ENCODE results near the gene LRRC3C.
A peak's percentile ranks its signal among the peaks of the same experiment; 100 is the strongest.
"Not testable (repeated sequence)": the region's sequence is repeated elsewhere in the genome, so short reads cannot be mapped to it uniquely, and the experiment has no call there.

The LRRC3C gene

GRCh38 chr17:39946551-39947330 is 19.2 kb downstream of the LRRC3C start:
- Histone ChIP-seq H3K9me3 (ENCODE audit: low read depth, low read length) (no peaks in the 10 kb centered on the region), H3K36me3 (ENCODE audit: insufficient read depth, low read length) (no peaks in the 10 kb centered on the region), H3K9ac (ENCODE audit: insufficient read length) (no peak overlapping the region), H3K27ac (no peak overlapping the region), H3K4me3 (no peak overlapping the region)
- no peak for DNase-seq (ENCODE audit: low read depth, low spot score)
- TF ChIP-seq FOXP2 (optimal IDR thresholded peaks at IDR 0.05; ENCODE audit: control extremely low read depth, extremely low read length, insufficient read depth) (no peak), POLR2AphosphoS5 (IDR thresholded peaks at IDR 0.05; ENCODE audit: borderline replicate concordance, low read depth, low read length) (no peak), EZH2 (IDR thresholded peaks at IDR 0.05) (no peak)

- H3K9ac ChIP-seq (ENCODE audit: insufficient read length); H3K4me3 ChIP-seq; DNase-seq (ENCODE audit: low read depth, low spot score); H3K36me3 ChIP-seq (ENCODE audit: insufficient read depth, low read length); H3K9me3 ChIP-seq (ENCODE audit: low read depth, low read length): not testable (repeated sequence)
- H3K27ac ChIP-seq: peak overlapping the region; percentile 42; the same call in 1 of the 2 replicates
Measured at GRCh38 chr17:39948489-39948828, 20.9 kb downstream of the LRRC3C start.

GRCh38 chr17:39949028-39949427 is 21.5 kb downstream of the LRRC3C start:
- Histone ChIP-seq H3K36me3 (ENCODE audit: insufficient read depth, low read length) (no peaks in the 10 kb centered on the region), H3K27ac (peak overlapping the region; percentile 42; the same call in 1 of the 2 replicates), H3K4me3 (no peak overlapping the region), H3K9ac (ENCODE audit: insufficient read length) (no peak overlapping the region), H3K9me3 (ENCODE audit: low read depth, low read length) (no peaks in the 10 kb centered on the region)
- TF ChIP-seq EZH2 (IDR thresholded peaks at IDR 0.05): no peak
- no peak for TF ChIP-seq FOXP2 (optimal IDR thresholded peaks at IDR 0.05; ENCODE audit: control extremely low read depth, extremely low read length, insufficient read depth)
- TF ChIP-seq POLR2AphosphoS5 (IDR thresholded peaks at IDR 0.05; ENCODE audit: borderline replicate concordance, low read depth, low read length): no peak
- DNase-seq (ENCODE audit: low read depth, low spot score): no peak

GRCh38 chr17:39950871-39951348 is 23.4 kb downstream of the LRRC3C start:
- H3K9me3 ChIP-seq (ENCODE audit: low read depth, low read length): no peaks in the 10 kb centered on the region
- TF ChIP-seq EZH2 (IDR thresholded peaks at IDR 0.05): no peak
- no peak for TF ChIP-seq FOXP2 (optimal IDR thresholded peaks at IDR 0.05; ENCODE audit: control extremely low read depth, extremely low read length, insufficient read depth)
- TF ChIP-seq POLR2AphosphoS5 (IDR thresholded peaks at IDR 0.05; ENCODE audit: borderline replicate concordance, low read depth, low read length): no peak
- no peak overlapping the region for H3K27ac ChIP-seq
- H3K9ac ChIP-seq (ENCODE audit: insufficient read length): no peak overlapping the region
- no peaks in the 10 kb centered on the region for H3K36me3 ChIP-seq (ENCODE audit: insufficient read depth, low read length)
- no peak for DNase-seq (ENCODE audit: low read depth, low spot score)
- no peak overlapping the region for H3K4me3 ChIP-seq

- Histone ChIP-seq H3K36me3 (ENCODE audit: insufficient read depth, low read length) (no peaks in the 10 kb centered on the region), H3K9ac (ENCODE audit: insufficient read length) (no peak overlapping the region), H3K27ac (no peak overlapping the region), H3K9me3 (ENCODE audit: low read depth, low read length) (no peaks in the 10 kb centered on the region), H3K4me3 (peak overlapping the region; percentile 55; the same call in 1 of the 2 replicates)
- no peak for TF ChIP-seq FOXP2 (optimal IDR thresholded peaks at IDR 0.05; ENCODE audit: control extremely low read depth, extremely low read length, insufficient read depth)
- TF ChIP-seq POLR2AphosphoS5 (IDR thresholded peaks at IDR 0.05; ENCODE audit: borderline replicate concordance, low read depth, low read length): no peak
- no peak for TF ChIP-seq EZH2 (IDR thresholded peaks at IDR 0.05)
- no peak for DNase-seq (ENCODE audit: low read depth, low spot score)
Measured at GRCh38 chr17:39951924-39952679, 24.6 kb downstream of the LRRC3C start.

GRCh38 chr17:39952680-39953470 is 25.3 kb downstream of the LRRC3C start:
- H3K36me3 ChIP-seq (ENCODE audit: insufficient read depth, low read length): no peaks in the 10 kb centered on the region
- DNase-seq (ENCODE audit: low read depth, low spot score): peak; percentile 32
- H3K27ac ChIP-seq: no peak overlapping the region
- H3K9me3 ChIP-seq (ENCODE audit: low read depth, low read length): no peaks in the 10 kb centered on the region
- H3K9ac ChIP-seq (ENCODE audit: insufficient read length): no peak overlapping the region
- no peak for TF ChIP-seq POLR2AphosphoS5 (IDR thresholded peaks at IDR 0.05; ENCODE audit: borderline replicate concordance, low read depth, low read length)
- no peak for TF ChIP-seq FOXP2 (optimal IDR thresholded peaks at IDR 0.05; ENCODE audit: control extremely low read depth, extremely low read length, insufficient read depth)
- no peak for TF ChIP-seq EZH2 (IDR thresholded peaks at IDR 0.05)
- peak overlapping the region; percentile 68 for H3K4me3 ChIP-seq

GRCh38 chr17:39953471-39953888 is 25.9 kb downstream of the LRRC3C start:
- no peak for DNase-seq (ENCODE audit: low read depth, low spot score)
- Histone ChIP-seq H3K27ac (no peak overlapping the region), H3K4me3 (peak overlapping the region; percentile 68), H3K9ac (ENCODE audit: insufficient read length) (no peak overlapping the region), H3K9me3 (ENCODE audit: low read depth, low read length) (no peaks in the 10 kb centered on the region), H3K36me3 (ENCODE audit: insufficient read depth, low read length) (no peaks in the 10 kb centered on the region)
- no peak for TF ChIP-seq POLR2AphosphoS5 (IDR thresholded peaks at IDR 0.05; ENCODE audit: borderline replicate concordance, low read depth, low read length)
- TF ChIP-seq EZH2 (IDR thresholded peaks at IDR 0.05): no peak
- TF ChIP-seq FOXP2 (optimal IDR thresholded peaks at IDR 0.05; ENCODE audit: control extremely low read depth, extremely low read length, insufficient read depth): no peak

- no peak for DNase-seq (ENCODE audit: low read depth, low spot score)
- Histone ChIP-seq H3K27ac (no peak overlapping the region), H3K9me3 (ENCODE audit: low read depth, low read length) (no peaks in the 10 kb centered on the region), H3K36me3 (ENCODE audit: insufficient read depth, low read length) (no peaks in the 10 kb centered on the region), H3K4me3 (no peak overlapping the region), H3K9ac (ENCODE audit: insufficient read length) (no peak overlapping the region)
- TF ChIP-seq EZH2 (IDR thresholded peaks at IDR 0.05) (no peak), POLR2AphosphoS5 (IDR thresholded peaks at IDR 0.05; ENCODE audit: borderline replicate concordance, low read depth, low read length) (no peak), FOXP2 (optimal IDR thresholded peaks at IDR 0.05; ENCODE audit: control extremely low read depth, extremely low read length, insufficient read depth) (no peak)
Measured at GRCh38 chr17:39954876-39955275, 27.3 kb downstream of the LRRC3C start.

All from SK-N-MC (cell line).